ENCODE measurements around the gene FASTKD3.

DNA sequence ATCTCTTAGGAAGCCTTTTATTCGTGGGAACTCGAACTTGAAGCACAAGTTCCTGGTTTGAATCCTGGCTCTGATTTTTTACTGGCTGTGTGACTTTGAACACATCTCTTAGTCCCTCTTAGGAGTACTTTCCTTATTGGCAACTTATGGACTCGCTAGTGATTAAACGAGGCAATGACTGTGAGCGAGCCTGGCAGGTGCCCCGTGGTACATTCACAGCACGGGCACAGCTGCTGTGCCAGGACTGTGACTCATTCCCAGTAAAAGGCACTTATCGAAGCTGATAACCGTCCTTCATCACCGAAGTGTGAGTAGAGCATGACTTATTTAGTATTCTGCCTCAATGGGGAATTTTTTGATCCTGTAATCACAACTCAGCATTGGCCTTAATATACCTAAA lies 40.6 kb downstream of the FASTKD3 start:
- TF ChIP-seq YY1 (IDR thresholded peaks at IDR 0.05; ENCODE audit: extremely low read depth, insufficient replicate concordance, low read depth, low read length) (no peak), POLR2A (IDR thresholded peaks at IDR 0.05; ENCODE audit: borderline replicate concordance, extremely low read depth, insufficient read depth, insufficient read length) (no peak), EZH2phosphoT487 (IDR thresholded peaks at IDR 0.05; ENCODE audit: borderline replicate concordance) (no peak), POLR2AphosphoS5 (IDR thresholded peaks at IDR 0.05; ENCODE audit: low read depth, low read length) (no peak), TCF7L2 (IDR thresholded peaks at IDR 0.05; ENCODE audit: borderline replicate concordance, extremely low read depth, insufficient read depth, insufficient read length) (no peak), RAD21 (IDR thresholded peaks at IDR 0.05; ENCODE audit: low read depth) (no peak)
- TF ChIP-seq, protein P1, sequence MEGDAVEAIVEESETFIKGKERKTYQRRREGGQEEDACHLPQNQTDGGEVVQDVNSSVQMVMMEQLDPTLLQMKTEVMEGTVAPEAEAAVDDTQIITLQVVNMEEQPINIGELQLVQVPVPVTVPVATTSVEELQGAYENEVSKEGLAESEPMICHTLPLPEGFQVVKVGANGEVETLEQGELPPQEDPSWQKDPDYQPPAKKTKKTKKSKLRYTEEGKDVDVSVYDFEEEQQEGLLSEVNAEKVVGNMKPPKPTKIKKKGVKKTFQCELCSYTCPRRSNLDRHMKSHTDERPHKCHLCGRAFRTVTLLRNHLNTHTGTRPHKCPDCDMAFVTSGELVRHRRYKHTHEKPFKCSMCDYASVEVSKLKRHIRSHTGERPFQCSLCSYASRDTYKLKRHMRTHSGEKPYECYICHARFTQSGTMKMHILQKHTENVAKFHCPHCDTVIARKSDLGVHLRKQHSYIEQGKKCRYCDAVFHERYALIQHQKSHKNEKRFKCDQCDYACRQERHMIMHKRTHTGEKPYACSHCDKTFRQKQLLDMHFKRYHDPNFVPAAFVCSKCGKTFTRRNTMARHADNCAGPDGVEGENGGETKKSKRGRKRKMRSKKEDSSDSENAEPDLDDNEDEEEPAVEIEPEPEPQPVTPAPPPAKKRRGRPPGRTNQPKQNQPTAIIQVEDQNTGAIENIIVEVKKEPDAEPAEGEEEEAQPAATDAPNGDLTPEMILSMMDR (IDR thresholded peaks at IDR 0.05 in 2 of 3, conservative IDR thresholded peaks at IDR 0.05 in 1 of 3; ENCODE audit: borderline replicate concordance in 1 of 3, insufficient read depth in 1 of 3, low read depth in 2 of 3, low read length in 2 of 3) = no peak
